ENCODE data around the gene CHST5. TPM values are rescaled to one million over a fixed set of nuclear protein-coding genes. Genes with fewer than 3 reads are reported as not detected.

The CHST5 gene
- total and polyA plus RNA-seq, 2 of the 13 experiments (the other 11 are each of a cell fraction or from before 2014, with no cell fraction given), result 0.05 TPM; not detected in 1

DNA sequence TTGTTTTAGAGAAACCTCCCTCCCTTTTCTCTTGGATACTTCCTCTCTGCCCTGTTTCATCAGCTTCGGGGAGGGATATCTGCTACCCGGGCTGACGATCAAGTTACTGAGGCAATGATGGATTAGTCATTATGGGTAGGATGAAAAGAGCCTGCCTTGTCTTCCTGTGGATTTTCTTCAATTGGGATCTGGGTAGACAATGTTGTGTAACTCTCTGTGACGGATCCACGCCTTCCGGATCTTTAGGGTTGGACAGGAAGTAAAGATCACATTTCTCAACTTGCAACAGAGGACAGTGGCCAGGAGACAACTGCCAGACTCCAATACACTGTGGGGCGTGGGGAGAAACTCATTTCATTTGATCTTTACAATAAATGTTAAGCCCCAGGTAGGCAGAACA, 29.3 kb downstream of the CHST5 start (continued):
- TF ChIP-seq SRSF1 (optimal IDR thresholded peaks at IDR 0.05; ENCODE audit: low read depth, low read length) (no peak), ZNF124 (CRISPR knock-in tag; IDR thresholded peaks at IDR 0.05) (no peak), PHF20 (CRISPR knock-in tag; IDR thresholded peaks at IDR 0.05) (no peak), BRCA1 (CRISPR knock-in tag; IDR thresholded peaks at IDR 0.05) (no peak), PRDM4 (CRISPR knock-in tag; IDR thresholded peaks at IDR 0.05; ENCODE audit: borderline replicate concordance) (no peak), CCDC6 (CRISPR knock-in tag; IDR thresholded peaks at IDR 0.05) (0 out of 2 replicates have a peak, but pooled peaks have one; percentile 18), NFKBIZ (CRISPR knock-in tag; IDR thresholded peaks at IDR 0.05) (no peak), ZNF670 (CRISPR knock-in tag; IDR thresholded peaks at IDR 0.05; ENCODE audit: borderline replicate concordance) (no peak), ZNF7 (CRISPR knock-in tag; IDR thresholded peaks at IDR 0.05) (no peak), HNRNPK (IDR thresholded peaks at IDR 0.05; ENCODE audit: low read depth, low read length, poor library complexity, severe bottlenecking) (no peak), ZNF292 (CRISPR knock-in tag; IDR thresholded peaks at IDR 0.05; ENCODE audit: borderline replicate concordance, low read depth) (no peak), ZNF232 (CRISPR knock-in tag; IDR thresholded peaks at IDR 0.05; ENCODE audit: borderline replicate concordance) (no peak), HDAC1 (CRISPR knock-in tag; IDR thresholded peaks at IDR 0.05) (peak; percentile 32; the same call in 1 of the 2 replicates), ZBTB42 (CRISPR knock-in tag; IDR thresholded peaks at IDR 0.05) (no peak), ZFAT (CRISPR knock-in tag; conservative IDR thresholded peaks at IDR 0.05) (no peak), ZNF12 (CRISPR knock-in tag; IDR thresholded peaks at IDR 0.05) (no peak), ZGPAT (CRISPR knock-in tag; IDR thresholded peaks at IDR 0.05) (0 out of 2 replicates have a peak, but pooled peaks have one; percentile 32)
- TF ChIP-seq, protein P1, sequence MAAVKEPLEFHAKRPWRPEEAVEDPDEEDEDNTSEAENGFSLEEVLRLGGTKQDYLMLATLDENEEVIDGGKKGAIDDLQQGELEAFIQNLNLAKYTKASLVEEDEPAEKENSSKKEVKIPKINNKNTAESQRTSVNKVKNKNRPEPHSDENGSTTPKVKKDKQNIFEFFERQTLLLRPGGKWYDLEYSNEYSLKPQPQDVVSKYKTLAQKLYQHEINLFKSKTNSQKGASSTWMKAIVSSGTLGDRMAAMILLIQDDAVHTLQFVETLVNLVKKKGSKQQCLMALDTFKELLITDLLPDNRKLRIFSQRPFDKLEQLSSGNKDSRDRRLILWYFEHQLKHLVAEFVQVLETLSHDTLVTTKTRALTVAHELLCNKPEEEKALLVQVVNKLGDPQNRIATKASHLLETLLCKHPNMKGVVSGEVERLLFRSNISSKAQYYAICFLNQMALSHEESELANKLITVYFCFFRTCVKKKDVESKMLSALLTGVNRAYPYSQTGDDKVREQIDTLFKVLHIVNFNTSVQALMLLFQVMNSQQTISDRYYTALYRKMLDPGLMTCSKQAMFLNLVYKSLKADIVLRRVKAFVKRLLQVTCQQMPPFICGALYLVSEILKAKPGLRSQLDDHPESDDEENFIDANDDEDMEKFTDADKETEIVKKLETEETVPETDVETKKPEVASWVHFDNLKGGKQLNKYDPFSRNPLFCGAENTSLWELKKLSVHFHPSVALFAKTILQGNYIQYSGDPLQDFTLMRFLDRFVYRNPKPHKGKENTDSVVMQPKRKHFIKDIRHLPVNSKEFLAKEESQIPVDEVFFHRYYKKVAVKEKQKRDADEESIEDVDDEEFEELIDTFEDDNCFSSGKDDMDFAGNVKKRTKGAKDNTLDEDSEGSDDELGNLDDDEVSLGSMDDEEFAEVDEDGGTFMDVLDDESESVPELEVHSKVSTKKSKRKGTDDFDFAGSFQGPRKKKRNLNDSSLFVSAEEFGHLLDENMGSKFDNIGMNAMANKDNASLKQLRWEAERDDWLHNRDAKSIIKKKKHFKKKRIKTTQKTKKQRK (IDR thresholded peaks at IDR 0.05; ENCODE audit: low read length), result no peak
- TF ChIP-seq, protein P2, sequence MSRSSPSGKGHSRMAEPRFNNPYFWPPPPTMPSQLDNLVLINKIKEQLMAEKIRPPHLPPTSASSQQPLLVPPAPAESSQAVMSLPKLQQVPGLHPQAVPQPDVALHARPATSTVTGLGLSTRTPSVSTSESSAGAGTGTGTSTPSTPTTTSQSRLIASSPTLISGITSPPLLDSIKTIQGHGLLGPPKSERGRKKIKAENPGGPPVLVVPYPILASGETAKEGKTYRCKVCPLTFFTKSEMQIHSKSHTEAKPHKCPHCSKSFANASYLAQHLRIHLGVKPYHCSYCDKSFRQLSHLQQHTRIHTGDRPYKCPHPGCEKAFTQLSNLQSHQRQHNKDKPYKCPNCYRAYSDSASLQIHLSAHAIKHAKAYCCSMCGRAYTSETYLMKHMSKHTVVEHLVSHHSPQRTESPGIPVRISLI (CRISPR knock-in tag; IDR thresholded peaks at IDR 0.05; ENCODE audit: borderline replicate concordance), result no peak

Measured in HepG2 (cell line).